Ecto neural progenitor cell (in vitro differentiated cells): ENCODE results near the gene RBM10.

ENCODE experiments used
- DNase-seq: peaks from one replicate; pipeline ENCODE4 v3.0.0-alpha.2; 2018; ENCODE audit warnings: low spot score

RBM10 gene

DNA sequence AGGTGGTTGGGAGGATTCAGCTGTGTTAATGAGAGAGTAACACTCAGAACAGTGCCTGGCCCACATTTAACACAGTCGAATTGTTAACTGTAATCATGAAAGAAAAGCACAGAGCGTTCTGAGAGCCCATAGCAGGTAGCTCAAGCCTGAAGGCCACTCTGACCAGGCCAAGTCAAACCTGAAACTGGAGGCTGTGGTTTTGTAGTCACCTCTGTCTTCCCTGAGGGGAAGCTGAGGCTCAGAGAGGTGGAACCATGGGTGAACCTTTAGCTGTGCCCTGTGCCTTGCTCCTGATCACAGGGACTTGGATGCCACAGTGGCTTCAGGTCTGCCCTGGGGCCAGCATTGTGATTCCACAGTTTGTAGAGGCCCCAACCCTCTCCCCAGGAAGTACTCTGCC lies 32.1 kb downstream of the RBM10 start:
- no peak for DNase-seq

DNA sequence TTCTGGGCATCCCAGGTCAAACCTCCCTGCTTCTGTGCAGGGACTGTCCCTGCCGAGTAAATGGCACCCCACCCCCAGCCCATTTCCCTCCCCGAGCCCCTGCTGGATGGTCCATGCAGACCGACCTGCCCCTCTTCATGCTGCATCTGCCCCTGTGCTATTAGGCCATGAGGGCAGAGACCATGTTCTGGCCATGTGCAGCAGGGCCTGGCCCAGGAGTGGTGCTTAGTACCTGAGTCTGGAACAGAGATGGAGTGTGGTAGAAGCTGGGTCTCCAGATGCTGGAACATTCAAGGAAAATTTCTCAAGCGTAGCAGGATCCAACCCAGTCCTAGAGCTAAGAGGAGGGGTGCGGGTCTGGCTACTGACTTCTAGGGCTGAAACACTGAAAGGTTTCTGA lies 33.3 kb downstream of the RBM10 start:
- DNase-seq = no peak

DNA sequence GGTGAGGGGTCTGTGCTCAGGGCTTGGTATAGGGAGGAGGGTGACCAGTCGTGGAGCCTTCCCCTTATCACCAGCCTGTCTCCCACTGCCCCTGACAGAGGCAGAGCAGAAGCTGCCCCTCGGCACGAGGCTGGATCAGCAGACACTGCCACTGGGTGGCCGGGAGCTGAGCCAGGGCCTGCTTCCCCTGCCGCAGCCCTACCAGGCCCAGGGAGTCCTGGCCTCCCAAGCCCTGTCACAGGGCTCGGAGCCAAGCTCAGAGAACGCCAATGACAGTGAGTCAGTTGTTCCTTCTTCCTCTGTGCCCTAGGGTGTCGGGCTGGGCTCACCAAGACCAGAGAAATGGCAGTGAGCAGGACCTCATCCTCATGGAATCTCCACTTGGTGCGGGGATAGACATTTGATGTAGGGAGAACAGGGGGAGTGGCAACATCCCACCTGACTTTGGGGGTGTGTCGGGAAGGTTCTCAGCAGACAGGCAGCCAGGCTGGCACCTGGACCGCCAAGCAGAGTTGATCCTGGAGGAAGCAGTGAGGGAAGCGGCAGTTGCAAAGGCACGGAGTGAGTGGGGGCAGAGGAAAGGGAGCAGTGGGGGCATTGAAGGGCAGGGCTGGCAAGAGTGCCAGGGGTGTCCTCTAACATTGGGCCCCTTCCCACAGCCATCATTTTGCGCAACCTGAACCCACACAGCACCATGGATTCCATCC lies 34.4 kb downstream of the RBM10 start:
- no peak for DNase-seq

DNA sequence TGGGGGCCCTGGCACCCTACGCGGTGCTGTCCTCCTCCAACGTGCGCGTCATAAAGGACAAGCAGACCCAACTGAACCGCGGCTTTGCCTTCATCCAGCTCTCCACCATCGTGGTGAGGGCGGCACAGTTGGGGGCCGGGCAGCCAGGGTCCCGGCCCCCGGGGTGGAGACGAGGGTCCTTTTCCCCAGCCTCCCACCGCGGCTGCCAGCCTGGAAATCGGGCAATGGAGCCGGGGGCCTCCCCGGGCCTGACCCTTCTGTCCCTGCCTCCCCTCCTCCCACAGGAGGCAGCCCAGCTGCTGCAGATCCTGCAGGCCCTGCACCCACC lies 34.9 kb downstream of the RBM10 start:
- DNase-seq = no peak

DNA sequence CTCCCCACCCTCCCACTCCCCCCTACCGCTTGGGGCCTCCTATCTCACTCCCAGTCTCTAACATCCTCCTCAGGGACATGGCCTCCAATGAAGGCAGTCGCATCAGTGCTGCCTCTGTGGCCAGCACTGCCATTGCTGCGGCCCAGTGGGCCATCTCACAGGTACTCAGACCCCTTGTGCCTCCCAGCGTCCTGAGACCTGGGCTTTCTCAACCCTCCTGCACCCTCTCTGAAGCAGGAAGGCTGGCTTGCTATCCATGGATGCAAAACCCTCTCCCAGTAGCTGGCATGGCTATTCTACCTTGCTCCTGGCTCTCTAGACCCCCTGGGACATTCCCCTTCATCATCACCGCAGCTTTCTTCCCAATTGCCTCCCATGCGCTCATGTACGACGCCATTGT lies 35.3 kb downstream of the RBM10 start:
- no peak for DNase-seq

DNA sequence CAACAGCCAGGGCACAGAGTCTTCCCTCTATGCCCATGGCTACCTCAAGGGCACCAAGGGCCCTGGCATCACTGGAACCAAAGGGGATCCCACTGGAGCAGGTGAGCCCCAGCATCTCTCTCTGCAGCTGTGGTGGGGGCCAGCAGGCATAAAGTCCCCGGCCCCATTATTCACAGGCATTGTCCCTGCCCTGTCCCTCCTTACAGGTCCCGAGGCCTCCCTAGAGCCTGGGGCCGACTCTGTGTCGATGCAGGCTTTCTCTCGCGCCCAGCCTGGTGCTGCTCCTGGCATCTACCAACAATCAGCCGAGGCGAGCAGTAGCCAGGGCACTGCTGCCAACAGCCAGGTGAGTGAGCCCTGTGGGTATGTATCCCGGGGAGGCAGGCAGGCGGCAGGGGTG lies 36.3 kb downstream of the RBM10 start:
- no peak for DNase-seq

DNA sequence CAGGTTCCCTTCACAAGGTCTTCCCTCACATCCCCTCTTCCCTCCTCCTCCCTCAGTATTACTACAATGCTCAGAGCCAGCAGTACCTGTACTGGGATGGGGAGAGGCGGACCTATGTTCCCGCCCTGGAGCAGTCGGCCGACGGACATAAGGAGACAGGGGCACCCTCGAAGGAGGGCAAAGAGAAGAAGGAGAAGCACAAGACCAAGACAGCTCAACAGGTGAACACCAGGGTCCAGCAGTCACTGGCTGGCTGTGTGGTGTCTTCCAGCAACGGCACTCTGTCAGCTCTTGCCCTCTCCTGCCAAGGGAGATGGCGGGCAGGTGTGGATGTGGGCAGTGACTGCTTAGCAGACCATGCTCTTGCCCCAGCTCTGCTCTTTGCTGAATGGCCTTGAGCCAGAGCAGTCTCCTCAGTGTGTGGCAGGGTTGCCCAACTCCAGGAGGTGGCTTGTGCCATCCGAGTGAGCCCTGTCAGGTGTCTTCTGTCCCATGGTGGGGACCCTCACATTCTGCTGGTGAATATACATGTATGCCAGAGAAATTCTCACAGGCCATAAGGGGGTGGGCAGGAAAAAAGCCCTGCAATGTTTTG lies 37.2 kb downstream of the RBM10 start:
- DNase-seq = no peak

DNA sequence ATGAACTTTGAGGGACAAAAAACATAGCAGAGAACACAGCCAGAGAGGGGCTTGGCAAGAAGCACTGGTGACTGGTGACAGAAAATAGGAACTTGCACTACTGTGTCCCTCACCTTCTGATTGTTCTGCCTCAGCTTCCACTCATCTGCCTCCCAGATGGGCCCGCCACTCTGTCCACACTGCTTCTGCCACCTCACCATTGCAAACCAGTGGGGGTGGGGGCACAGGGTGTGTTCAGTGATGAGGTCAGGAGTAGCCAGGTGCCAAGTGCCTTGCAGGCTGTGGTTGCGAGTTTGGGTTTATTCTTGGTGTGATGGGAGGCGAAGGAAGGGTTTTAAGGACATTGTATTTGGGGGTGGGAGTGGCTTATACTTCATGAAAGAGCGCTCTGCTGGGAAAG lies 39.5 kb downstream of the RBM10 start:
- no peak for DNase-seq

DNA sequence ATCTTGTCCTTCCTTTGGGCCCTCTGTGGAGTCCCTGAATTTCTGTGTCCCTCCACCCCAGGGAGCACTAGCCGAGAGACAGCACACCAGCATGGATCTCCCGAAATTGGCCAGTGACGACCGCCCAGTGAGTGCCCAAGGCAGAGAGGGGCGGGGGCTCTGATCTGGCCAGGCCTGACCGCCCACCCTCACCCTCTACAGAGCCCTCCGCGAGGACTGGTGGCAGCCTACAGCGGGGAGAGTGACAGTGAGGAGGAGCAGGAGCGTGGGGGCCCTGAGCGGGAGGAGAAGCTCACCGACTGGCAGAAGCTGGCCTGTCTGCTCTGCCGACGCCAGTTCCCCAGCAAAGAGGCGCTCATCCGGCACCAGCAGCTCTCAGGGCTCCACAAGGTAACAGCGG lies 40.2 kb downstream of the RBM10 start:
- DNase-seq = no peak

DNA sequence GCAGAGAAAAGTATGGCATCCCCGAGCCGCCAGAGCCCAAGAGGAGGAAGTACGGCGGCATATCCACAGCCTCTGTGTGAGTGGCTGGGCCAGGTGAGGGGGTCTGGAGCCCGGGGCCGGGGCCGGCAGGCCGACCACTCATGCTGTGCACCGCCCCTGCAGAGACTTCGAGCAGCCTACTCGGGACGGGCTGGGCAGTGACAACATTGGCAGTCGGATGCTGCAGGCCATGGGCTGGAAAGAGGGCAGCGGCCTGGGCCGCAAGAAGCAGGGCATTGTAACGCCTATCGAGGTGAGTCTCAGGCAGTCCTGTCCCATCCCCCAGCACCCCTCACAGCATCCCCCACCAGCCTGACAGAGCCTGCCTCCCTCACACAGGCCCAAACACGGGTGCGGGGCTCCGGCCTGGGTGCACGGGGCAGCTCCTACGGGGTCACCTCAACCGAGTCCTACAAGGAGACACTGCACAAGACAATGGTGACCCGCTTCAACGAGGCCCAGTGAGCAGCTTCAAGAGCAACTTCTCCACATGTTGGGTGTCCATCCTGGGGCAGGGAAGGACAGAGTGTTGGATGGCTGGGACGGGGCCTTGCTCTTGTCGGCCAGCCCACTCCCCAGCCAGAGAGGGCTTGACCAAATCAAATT lies 41.2 kb downstream of the RBM10 start:
- no peak for DNase-seq

DNA sequence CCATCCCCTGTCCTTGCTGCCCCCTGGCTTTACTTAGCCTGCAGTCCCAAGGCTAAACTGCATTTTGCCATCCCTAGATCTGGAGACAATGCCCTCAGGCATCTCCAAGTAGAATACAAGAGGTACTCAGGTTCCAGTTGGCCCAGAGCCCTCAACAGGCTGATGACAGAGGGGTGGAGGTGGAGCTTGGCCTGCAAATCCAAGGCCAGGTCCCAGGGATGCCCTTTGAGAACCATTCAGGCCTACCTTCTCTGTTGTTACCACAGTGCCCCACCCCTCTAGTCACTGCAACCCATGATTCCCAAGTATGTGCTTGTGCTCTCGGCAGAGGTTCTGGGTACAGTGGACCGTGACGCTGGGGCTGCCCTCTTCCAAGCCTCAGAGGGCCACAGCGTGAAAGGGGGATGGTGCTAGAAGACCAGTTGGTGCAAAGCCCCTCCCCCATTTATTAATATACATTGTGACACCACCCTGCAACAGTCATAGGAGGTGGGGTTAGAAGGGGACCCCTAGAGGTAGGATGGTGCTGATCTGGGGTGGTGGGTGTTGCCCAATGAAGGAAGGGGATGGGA lies 42.2 kb downstream of the RBM10 start:
- no peak for DNase-seq

DNA sequence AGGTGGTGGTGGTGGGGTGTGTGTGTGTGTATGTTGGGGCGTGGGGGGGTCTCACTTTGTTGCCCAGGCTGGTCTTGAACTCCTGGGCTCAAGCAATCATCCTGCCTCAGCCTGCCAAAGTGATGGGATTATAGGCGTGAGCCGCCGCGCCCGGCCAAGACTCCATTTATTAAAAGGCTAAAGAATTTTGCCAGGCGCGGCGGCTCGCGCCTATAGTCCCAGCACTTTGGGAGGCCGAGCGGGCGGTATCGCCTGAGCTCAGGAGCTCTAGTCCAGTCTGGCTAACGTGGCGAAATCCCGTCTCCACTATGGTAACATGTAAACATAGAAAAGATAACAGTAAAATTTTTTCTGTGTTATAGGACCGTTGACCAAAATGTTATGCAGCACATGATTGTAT lies 44.9 kb downstream of the RBM10 start:
- DNase-seq = no peak

DNA sequence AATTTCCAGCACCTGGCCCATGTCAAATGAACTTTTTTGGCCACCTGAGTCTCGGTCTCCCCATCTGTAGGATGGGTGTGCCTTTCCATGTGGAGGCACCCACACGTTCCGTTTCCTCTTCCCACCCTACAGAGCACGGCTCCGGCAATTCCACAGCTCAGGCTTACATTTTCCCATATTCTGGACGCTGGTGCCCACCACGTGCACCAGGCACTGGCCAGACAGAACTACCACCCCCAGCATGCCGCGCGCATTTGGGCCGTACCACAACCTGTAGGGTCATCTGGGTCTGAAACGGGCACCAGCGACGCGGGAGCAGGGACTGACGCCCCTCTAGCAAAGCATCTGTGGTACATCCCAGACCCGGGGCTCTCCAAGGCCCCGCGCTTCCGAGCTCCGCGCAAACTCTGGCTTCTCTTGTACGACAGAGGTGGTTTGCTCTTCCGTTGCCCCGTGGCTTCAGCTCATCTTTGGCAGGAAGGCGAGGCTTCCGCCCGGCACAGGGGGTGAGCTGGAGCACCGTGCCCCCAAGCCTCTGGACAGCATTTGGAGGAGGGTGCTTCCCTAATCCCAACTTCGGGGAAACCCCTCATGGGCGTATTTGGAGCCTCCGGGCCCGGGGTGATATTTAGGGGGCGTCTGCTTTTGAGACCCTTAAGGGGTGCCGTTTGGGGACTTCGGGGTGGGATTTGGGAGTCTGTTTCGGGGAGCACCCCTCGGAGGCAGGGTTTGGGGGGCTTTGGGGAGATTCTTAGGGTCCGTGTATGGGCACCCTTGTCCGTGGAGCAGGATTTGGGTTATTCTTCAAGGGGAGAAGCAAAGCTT lies 45.6 kb downstream of the RBM10 start:
- peak; percentile 93 for DNase-seq

DNA sequence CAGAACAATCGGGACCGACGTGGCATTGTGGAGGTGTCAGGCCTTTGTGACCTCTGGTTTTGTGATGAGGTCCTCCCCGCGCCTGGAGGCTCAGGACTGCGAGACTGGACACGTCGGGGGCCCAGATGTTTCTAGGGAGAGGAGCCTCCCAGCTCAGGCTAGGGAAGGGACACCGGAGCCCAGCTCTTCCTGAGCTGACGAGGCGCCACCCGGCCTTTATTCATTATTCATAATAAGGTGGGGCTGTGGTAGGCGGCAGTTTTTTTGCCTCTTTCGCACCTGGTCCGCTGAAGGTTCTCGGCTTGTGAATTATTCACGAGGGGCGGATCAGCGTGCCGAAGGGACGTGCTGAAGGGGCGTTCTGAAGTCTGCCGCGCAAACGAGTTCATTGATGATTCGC lies 46.3 kb downstream of the RBM10 start:
- DNase-seq = peak; percentile 56

DNA sequence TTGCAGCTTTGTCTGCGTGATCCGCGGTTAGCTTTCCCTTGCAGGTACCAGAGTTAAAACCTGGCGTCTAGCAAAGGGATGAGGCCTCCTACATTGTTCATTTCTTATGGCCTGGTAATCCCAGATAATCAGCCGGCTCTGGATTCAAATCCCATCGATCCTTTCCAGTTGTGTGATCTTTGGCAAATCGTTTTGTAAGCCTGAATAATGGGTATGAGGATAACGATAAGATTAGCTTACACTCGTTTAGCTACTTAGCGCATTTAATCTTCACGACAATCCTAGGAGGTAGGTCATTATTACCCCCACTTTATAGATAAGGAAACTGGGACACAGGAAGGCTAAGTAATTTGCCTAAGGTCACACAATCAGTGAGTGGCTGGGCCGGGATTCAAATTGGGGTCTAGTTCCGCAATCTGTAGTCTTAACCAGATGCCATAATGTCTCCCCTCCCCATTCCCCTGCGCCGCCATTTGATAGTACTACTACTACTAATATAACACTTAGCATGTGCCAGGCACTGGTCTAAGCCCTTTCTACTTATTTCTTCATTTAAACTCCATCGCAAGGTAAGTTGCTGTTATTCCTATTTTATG lies 46.9 kb downstream of the RBM10 start:
- DNase-seq = no peak

DNA sequence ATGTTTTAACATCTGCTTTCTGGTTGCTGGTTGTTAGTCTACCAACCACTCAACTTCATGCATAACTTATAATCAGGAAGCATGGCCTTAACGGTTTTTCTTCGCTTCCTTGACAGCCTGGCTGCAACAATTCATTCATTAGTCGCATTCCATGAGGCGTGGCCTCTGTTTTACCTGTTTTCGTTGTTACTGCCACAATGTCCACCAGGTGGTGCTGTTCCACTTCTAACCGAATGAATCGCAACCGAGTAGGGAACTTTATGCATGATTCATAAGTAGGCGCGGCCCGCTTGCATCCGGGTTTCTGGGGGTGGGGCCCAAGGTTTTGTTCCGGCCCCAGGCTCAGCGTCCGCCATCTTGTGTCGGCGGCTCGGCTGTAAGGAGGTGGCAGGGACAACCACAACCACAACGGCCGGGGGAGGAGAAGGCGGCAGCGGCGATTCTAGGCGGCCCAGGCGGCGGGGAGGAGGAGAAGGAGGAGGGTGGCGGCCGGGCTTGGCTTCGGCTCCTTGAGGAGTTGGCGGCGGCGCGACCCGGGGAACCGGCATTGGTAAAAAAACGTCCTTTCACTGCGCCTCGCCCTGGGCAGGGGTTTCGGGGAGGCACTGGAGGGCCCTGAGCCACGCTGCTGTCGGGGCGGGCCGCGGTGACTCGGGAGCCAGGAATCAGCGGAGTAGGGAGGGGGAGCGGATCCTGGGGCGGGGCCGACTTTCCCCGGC lies 48.6 kb downstream of the RBM10 start, which contains the start of gene UBA1:
UBA1 (plus strand) TSS at position 355 of the 719 bp plus-strand sequence. CDS start 4,974 bp downstream, outside the sequence.
- DNase-seq = peak; percentile 97

DNA sequence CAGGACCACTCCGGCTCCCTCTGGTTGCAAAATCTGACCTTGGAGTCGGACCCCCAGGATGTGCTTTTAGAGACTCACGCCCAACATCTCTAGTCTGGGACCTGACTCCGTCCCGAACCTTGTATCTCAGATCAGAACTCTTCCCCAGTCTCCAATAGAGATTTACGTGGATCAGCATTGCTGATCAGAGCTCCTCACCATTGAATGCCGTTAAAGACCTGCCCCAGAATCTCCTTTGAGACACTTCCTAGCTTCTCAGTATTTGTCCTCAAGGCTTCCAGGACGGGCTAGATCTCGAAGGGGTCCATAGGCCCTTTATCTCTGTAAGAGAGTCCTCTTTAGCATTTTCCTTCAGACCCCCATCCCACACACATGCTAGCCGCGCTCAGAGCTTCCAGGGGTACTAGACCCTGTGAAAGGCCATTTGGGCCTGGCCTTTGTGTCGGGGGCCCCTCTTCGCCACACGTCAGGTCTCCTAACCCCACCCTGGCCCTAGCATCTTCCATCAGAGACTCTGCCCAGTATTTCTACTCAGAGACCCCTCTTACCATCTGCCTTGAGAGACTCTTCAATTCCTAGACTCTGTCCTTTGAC lies 49.3 kb downstream of the RBM10 start:
- DNase-seq = no peak

DNA sequence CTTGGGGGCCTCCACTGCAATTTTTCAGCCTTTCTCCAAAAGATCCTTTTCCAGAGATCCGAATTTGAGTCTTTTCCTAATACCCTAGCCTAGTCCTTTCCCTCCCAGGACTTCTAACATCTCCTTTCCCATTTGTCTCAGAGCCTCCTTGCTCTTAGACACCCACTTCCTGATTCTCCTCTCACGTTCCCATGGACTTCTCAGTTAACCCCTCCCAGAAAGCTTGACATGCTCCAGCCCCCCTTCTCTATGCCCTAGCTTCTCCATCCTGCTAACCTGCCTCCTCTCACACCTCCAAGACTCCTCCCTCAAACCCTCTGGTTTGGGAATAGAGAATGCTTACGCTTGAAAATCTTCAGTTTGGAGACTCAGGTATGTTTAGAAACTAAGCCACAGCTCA lies 51.1 kb downstream of the RBM10 start:
- no peak for DNase-seq

DNA sequence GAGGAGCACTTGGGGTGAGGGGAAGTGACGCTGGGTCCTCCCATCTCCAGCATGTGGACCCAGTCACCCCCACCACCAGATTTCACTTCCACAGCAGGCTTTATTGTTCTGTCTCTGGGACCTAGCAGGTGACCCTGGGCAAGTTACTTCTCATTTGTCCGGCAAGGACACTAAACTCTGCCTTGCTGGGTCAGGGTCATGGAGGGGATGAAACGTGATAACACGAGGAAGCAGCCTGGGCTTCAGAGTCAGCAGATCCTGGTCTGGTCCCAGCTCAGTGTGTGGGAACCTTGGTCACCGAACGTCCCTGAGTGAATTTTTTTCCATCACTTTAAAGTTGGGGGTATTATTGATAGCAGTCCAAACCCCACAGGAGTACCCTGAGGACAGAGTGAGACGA lies 52.5 kb downstream of the RBM10 start:
- DNase-seq = no peak

DNA sequence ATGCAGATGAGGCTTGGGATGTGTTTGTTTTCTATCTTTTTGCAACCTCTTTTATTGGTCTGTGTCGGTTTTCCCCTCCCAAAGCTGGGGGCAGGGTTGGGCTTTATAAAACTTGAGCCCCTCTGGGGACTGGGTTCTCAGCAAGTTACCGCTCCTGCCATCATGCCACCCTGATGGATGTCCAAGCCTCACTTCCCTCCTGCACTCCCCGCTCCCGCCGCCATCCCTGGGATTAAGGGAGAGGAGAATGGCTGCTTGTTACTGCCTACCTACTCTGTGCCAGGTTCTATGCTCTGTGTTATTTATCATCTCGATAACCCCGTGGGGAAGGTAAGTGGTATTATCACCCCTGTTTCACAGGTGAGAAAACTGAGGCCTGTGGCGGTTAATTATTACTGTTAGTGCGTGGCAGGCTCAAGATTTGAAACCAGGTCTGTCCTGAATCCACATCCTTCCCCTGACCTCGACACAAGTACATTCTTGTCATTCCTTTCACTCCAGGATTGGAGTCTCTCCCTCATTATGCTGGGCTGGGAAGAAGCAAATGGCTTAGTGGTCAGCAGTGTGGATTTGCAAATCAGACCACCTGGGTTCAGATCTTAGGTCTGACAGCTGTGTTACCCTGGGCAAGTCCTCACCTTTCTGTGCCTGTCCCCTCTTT lies 53.1 kb downstream of the RBM10 start:
- no peak for DNase-seq
